ENCODE measurements around the gene STAG3. TPM values are rescaled to one million over a fixed set of nuclear protein-coding genes. Genes with fewer than 3 reads are reported as not detected.
"Not testable (repeated sequence)": the region's sequence is repeated elsewhere in the genome, so short reads cannot be mapped to it uniquely, and the experiment has no call there.

STAG3 gene
- total RNA-seq, 1 experiment from 2014 or later, result 3.3 TPM

DNA sequence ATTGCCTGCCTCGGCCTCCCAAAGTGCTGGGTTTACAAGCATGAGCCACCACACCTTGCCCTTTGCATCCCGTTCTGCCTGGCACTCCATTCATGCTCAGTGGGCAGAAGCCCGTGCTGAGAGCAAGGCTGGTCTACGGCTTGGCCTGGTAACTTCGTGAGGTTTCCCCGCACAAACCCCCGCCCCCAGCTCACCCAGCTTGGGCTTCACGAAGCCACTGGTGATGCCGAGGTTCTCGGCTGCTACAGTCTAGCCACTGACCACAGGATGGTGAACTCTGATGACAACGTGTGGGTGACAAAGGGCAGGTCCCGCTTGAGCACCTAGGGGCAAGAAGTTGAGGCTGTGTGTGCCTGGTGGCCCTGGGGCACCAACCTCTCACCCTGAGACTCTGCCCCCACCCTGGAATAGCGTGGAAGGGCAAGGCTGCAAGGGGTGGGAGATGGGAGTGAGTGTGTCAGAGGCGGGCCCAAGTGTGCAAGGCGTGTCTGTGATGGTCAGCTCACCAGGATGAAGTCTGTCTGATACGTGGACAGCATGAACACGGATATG is 45.7 kb downstream of the STAG3 start:
- DNase-seq (ENCODE audit: low spot score); in situ Hi-C loops (cut with HindIII; ENCODE audit: low sequenced_read_pairs): not testable (repeated sequence)

DNA sequence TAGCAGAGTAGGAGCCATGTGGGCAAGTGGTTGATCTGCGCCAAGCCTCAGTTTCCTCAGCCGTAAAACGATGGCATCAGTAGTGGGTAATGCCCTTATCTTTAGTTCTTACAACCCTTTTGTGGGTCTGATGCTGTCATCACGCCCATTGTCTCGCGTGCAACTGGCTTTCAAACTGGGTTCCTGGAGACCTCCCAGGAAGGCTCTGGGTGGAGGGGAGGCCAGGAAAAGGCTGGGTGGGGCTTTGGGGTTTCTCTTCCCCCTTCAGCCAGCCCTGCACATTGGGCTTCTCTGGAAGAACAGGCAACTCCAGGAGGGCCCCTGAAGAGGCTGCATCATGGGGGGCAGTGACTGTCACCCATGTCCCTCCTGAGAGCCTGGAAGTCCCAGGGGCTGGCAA is 47.2 kb downstream of the STAG3 start:
- DNase-seq (ENCODE audit: low spot score); in situ Hi-C loops (cut with HindIII; ENCODE audit: low sequenced_read_pairs): not testable (repeated sequence)

DNA sequence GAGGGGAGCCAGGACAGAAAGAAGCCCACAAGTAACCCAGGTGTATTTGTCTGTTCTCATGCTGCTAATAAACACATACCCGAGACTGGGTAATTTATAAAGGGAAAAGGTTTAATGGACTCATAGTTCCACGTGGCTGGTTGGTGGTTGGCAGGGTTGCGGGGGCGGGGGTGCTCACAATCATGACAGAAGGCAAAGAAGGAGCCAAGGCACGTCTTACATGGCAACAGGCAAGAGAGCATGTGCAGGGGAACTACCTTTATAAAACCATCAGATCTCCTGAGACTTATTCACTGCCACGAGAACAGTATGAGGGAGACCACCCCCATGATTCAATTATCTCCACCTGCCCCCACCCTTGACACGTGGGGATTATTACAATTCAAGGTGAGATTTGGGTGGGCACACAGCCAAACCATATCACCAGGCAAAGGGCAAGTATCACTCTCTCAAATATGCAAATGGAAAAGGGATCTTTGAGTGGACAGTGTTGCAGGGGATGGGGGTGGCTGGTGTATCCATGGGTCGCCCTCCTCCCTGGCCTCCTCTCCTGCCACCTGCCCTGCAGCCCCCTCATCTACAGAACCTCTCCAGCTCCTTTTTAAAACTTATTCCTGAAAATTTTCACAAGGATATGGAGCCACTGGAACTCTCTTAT is 57.1 kb downstream of the STAG3 start:
- in situ Hi-C loops (cut with HindIII; ENCODE audit: low sequenced_read_pairs); DNase-seq (ENCODE audit: low spot score): not testable (repeated sequence)

DNA sequence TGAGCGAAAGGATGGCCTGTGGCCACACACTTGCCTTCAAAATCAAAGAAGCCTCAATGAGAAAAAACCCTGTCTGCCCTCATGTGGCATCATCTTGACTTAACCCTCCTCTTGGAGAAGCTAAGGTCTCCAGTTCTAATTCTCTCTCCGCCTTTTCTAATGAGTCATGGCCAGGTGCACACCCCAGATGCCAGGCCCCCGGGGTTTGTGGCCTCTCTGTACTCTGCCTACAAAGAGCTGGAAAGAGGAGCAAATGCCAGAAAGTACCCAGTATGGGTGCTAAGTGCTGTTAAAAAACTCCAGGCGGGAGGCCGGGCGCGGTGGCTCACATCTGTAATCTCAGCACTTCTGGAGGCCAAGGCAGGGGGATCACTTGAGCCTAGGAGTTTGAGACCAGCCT is 62.3 kb downstream of the STAG3 start:
- DNase-seq (ENCODE audit: low spot score); in situ Hi-C loops (cut with HindIII; ENCODE audit: low sequenced_read_pairs): not testable (repeated sequence)

DNA sequence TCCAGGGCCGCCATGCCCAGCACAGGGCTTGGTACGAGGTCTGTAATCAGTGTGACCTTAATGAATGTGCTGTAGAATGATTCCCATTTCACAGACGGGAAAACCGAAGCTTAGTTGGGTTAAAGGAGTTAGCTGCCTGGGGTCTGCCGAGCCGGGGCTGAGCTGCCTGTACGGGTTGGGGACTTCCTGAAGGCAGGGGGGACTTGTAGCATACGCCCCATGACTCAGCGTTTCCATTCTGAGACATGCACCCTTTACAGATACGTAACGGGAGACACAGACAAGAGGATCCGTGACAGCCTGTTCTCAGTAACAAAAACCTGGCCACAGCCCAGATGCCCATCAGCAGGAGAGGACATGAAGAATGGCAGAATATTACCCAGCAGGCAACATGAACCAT is 65.7 kb downstream of the STAG3 start:
- peak; percentile 56 for DNase-seq (ENCODE audit: low spot score)
- in situ Hi-C loops (cut with HindIII; ENCODE audit: low sequenced_read_pairs), result not testable (repeated sequence)

DNA sequence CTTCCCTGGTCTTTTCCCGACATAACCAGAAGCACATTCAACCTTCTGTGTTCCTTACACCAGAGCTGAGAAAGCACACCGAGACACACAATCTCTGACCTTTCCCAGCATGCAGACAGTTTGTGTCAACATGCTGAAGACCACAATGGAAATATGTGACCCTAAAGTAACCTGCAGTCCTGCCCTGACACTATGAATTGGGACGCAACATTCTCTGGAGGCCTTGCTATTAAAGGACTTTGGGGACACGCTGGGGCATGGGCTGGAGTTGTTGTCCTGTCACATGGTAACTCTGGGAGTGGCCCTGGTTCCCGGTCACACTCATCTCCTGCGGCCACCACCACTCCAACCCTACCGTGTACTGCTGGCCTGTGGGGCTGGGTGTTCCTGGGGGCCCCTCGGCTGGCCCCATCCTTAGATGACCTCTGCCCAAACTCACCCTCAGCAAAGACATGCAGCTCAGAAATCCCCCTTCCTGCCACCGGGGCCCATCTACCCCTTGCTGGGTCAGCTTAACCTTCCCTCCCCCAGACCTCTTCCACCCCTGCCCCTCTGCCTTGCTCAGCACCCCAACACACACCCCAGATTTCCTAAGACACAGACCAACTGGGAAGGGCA is 67.4 kb downstream of the STAG3 start:
- in situ Hi-C loops (cut with HindIII; ENCODE audit: low sequenced_read_pairs), result not testable (repeated sequence)

DNA sequence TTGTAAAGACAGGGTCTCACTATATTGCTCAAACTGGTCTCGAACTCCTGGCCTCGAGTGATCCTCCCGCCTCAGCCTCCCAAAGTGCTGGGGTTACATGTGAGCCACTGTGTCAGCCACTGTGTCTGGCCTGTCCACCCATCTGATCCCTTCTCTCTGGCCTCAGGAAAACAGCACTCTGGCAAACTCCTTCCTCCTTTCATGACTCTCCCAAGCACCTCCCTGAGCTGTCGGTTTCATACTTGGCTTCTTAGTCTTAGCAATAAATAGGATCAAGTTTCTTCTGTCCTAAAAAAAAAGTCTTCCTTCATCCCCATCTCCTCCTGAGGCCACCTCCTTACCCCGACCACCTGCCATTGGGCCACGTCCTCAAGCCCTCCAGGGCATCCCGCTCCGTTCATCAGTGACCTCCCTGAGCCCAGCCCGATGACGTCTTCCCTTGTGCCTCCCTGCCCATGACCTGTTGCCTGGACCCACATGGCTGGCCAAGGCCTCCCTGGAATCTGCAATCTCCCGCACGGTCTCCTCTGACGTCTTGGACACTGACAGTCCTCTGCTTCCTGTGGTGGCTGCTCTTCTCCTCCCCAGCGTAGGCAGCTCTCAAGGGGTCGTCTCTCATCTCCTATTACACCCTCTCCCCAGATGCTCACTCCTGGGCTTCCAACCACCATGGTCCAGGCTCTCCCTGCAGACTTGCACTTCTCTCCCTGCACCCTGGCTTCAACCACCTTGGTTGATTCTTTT is 68.6 kb downstream of the STAG3 start:
- DNase-seq (ENCODE audit: low spot score); in situ Hi-C loops (cut with HindIII; ENCODE audit: low sequenced_read_pairs): not testable (repeated sequence)

More for the DNA sequence above, 67.4 kb downstream of the STAG3 start:
- DNase-seq (ENCODE audit: low spot score), result not testable (repeated sequence)

DNA sequence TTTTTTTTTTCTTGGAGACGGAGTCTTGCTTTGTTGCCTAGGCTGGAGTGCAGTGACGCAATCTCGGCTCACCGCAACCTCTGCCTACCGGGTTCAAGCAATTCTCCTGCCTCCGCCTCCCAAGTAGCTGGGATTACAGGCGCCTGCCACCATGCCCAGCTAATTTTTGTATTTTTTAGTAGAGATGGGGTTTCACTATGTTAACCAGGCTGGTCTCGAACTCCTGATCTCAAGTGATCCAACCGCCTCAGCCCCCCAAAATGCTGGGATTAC is 69.1 kb downstream of the STAG3 start:
- DNase-seq (ENCODE audit: low spot score); in situ Hi-C loops (cut with HindIII; ENCODE audit: low sequenced_read_pairs): not testable (repeated sequence)

DNA sequence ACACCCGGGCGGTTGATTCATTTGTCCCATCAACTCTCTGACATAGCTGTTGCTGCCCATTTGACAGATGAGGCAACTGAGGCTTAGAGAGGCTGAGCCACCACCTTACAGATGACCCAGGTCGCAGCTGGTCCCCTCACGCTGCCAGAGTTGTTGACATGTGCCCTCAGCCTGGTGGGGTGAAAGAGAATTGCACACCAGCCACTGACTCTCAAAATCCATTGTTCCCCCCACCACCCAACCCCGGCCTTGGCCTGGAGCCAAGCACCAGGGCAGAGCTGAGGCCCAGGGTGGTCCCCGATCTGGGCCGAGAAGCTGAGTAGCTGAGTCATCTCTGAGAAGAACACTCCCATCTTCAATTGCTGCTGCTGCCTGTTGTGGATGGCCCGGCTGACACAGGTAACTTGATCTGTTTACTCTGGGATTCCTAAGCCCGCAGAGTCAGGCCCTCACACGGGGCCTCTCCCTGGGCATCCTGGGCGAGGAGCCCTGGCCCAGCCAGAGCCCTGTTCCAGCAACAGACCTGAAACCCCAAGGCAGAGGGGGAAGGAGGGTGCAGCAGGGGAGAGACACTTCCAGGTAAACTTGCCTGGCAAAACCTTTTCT is 69.5 kb downstream of the STAG3 start:
- in situ Hi-C loops (cut with HindIII; ENCODE audit: low sequenced_read_pairs), result no loop called here

DNA sequence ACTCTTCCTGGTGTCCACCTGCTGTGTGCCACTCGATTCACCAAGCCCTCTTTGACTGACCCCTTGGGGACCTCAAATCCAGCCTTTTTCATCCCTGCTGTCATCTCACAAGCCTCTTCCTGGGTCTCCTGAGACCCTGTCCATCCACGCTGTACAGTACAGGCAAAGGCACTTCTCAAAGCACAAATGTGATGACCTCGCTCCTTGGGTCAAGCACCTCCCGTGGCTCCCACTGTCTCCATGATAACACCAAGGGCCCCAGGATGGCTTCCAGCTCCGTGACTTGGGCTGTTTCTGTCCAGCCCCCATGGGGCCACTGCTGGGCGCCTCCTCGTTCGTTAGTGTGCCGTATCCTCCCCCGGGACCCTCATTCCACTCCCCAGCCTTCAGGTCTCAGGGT is 70.8 kb downstream of the STAG3 start:
- DNase-seq (ENCODE audit: low spot score), result no peak
- in situ Hi-C loops (cut with HindIII; ENCODE audit: low sequenced_read_pairs), result no loop called here

More for the DNA sequence above, 69.5 kb downstream of the STAG3 start:
- DNase-seq (ENCODE audit: low spot score), result peak; percentile 11

DNA sequence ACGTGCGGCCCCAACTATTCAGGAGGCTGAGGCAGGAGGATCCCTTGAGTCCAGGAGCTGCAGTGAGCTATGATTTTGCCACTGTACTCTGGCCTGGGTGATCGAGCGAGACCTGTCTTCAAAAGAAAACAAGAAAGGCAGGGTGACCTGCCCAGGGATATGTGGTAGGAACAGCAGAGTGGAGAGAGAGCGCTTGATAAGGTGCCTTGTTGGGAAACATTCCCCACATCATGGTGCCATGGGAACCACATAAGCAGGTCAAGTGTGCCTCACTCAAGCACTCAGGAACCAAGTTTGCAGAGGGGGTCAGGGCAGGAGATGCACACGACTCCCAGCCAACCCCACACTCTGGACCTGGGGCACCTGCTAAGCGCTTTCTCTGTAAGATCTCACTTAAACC is 79.3 kb downstream of the STAG3 start:
- no peak for DNase-seq (ENCODE audit: low spot score)
- in situ Hi-C loops (cut with HindIII; ENCODE audit: low sequenced_read_pairs), result no loop called here

DNA sequence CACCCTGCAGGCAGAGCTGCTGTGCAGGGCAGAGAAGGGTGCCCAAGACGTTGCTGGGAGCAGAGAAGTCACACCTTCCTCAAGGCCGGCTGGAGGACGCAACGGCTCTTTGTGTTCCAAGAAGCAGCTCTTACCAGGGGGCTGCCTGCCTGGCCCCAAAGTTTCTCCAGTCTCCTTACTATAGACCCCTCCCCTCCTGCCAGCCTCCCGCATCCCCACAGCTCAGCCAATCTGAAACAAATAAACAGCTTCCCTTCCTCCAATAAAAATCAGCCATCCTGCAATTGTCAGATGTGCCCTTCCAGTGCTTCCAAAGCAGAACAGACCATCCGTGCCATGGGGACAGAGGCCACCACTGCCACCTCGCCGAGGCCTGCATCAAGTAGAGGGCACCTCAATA is 82.3 kb downstream of the STAG3 start:
- peak; percentile 12 for DNase-seq (ENCODE audit: low spot score)
- in situ Hi-C loops (cut with HindIII; ENCODE audit: low sequenced_read_pairs), result not testable (repeated sequence)

DNA sequence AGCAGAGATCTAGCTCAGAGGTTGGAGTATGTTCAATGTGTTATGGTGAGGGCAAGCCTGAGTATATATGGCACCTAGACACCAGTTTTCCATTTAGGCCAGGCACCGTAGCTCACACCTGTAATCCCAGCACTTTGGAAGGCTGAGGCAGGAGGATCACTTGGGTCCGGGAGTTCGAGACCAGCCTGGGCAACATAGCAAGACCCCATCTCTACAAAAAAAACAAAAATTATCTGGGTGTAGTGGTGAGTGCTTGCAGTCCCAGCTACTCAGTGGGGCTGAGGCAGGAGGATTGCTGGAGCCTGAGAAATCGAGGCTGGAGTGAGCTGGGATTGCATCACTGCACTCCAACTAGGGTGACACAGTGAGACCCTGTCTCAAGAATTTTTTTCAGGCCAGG is 85.2 kb downstream of the STAG3 start:
- DNase-seq (ENCODE audit: low spot score); in situ Hi-C loops (cut with HindIII; ENCODE audit: low sequenced_read_pairs): not testable (repeated sequence)

Other genes with a start within 250 kb of the STAG3 start
- not detected in 2 replicates for gene GJC3, start 248.3 kb upstream of the STAG3 start, total RNA-seq (2014; rRNA removed; shearing (Covaris generic))
- gene AZGP1, start 201.9 kb upstream of the STAG3 start, total RNA-seq (2014; rRNA removed; shearing (Covaris generic)), result 1.1 TPM in 1 of 2 replicates, not detected in the other
- gene ZKSCAN1, start 162.3 kb upstream of the STAG3 start, total RNA-seq (2014; rRNA removed; shearing (Covaris generic)), result 13.8 and 19.4 TPM in 2 replicates
- 12.2 and 23.1 TPM in 2 replicates for gene ZSCAN21, start 128.1 kb upstream of the STAG3 start, total RNA-seq (2014; rRNA removed; shearing (Covaris generic))
- 29.9 and 38.7 TPM in 2 replicates for gene ZNF3, start 96.2 kb upstream of the STAG3 start, total RNA-seq (2014; rRNA removed; shearing (Covaris generic))
- gene COPS6, start 88.9 kb upstream of the STAG3 start, total RNA-seq (2014; rRNA removed; shearing (Covaris generic)), result 100 and 151 TPM in 2 replicates
- gene MCM7, start 76.5 kb upstream of the STAG3 start, total RNA-seq (2014; rRNA removed; shearing (Covaris generic)), result 356 and 361 TPM in 2 replicates
- gene AP4M1, start 76.3 kb upstream of the STAG3 start, total RNA-seq (2014; rRNA removed; shearing (Covaris generic)), result 19.7 and 34.3 TPM in 2 replicates
- 26.6 and 45.6 TPM in 2 replicates for gene TAF6, start 58.6 kb upstream of the STAG3 start, total RNA-seq (2014; rRNA removed; shearing (Covaris generic))
- gene CNPY4, start 58.3 kb upstream of the STAG3 start, total RNA-seq (2014; rRNA removed; shearing (Covaris generic)), result 26.6 and 30.0 TPM in 2 replicates
- gene MBLAC1, start 51.0 kb upstream of the STAG3 start, total RNA-seq (2014; rRNA removed; shearing (Covaris generic)), result 1.7 and 2.9 TPM in 2 replicates
- 97.5 and 231 TPM in 2 replicates for gene LAMTOR4, start 29.0 kb upstream of the STAG3 start, total RNA-seq (2014; rRNA removed; shearing (Covaris generic))
- 9.0 and 14.4 TPM in 2 replicates for gene TRAPPC14, start 19.2 kb upstream of the STAG3 start, total RNA-seq (2014; rRNA removed; shearing (Covaris generic))
- gene GAL3ST4, start 9.3 kb upstream of the STAG3 start, total RNA-seq (2014; rRNA removed; shearing (Covaris generic)), result 0.81 TPM in 1 of 2 replicates, not detected in the other
- 8.8 and 9.0 TPM in 2 replicates for gene GPC2, start 537 bp upstream of the STAG3 start, total RNA-seq (2014; rRNA removed; shearing (Covaris generic))
- not detected in 2 replicates for gene PVRIG, start 42.0 kb downstream of the STAG3 start, total RNA-seq (2014; rRNA removed; shearing (Covaris generic))
- gene SPDYE3, start 129.8 kb downstream of the STAG3 start, total RNA-seq (2014; rRNA removed; shearing (Covaris generic)), result not detected in 2 replicates
- gene PILRB, start 180.2 kb downstream of the STAG3 start, total RNA-seq (2014; rRNA removed; shearing (Covaris generic)), result 14.7 and 21.5 TPM in 2 replicates
- 1.6 TPM in 1 of 2 replicates, not detected in the other for gene PILRA, start 195.6 kb downstream of the STAG3 start, total RNA-seq (2014; rRNA removed; shearing (Covaris generic))

Data from G401 (cell line).